HG03159 (cell line): ENCODE measurements around the gene ACVR2A.
A peak's percentile ranks its signal among the peaks of the same experiment; 100 is the strongest.

Experiments used
- ATAC-seq: cut with Tn5 transposase; IDR thresholded peaks from one replicate; pipeline ENCODE4 v1.9.1; 2021; ENCODE audit warnings: mild to moderate bottlenecking, moderate library complexity; ENCODE audit not compliant: unreplicated experiment

ACVR2A gene

DNA sequence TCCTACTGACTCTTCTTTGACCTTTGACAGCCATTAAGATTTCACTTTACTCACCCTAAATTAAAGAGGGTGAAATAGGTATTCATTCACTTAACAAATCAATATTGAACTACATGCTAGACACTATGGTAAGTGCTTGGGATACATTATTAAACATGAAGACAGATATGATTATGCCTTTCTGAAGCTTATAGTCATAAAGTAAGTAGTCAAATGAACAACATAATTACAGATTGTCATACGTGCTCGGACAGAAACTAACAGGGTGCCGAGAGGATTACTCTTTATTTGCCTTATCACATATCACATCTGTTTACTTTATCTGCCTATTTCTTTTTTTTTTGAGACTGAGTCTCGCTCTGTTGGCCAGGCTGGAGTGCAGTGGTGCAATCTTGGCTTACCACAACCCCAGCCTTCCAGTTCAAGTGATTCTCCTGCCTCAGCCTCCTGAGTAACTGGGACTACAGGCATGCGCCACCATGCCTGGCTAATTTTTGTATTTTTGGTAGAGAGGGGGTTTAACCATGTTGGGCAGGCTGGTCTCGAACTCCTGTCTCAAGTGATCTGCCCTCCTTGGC is 9.8 kb downstream of the ACVR2A start:
- ATAC-seq, result no peak

DNA sequence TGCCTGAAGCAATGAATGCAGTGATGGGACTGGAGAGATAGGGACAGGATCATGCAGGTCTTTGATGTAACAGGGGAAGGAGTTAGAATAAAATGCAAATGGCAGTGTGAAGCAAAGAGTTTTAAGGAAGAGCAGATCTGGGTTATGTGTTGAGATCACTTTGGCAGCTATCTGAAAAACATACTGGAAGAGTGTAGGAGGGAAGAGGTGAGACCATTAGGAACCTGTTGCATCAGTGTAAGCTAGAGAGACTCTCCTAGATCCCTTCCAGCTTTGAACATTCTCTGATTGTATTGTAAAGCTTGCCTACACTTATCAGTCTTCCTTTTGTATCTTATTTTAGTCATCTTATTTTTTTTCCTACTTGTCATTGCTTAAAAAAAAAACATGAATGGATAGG is 10.5 kb downstream of the ACVR2A start:
- ATAC-seq, result no peak

DNA sequence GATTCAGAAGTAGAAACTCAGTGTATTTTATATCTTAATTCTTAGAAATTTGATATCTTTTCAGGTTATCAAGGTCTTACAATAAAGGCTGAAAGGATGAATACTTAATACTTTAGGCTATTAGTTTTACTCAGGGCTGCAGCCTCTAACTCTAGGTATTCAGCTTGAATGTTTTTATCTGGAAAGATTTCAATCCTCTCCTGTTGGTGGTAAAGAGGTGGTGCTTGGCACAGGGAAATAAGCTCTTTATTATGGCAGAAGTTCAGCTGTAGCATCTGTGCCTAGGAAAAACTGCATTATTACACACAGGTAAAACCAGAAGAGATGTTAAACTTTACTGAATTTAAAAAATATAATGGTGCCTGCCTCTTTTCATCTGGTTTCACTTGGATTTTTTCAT is 11.1 kb downstream of the ACVR2A start:
- no peak for ATAC-seq

DNA sequence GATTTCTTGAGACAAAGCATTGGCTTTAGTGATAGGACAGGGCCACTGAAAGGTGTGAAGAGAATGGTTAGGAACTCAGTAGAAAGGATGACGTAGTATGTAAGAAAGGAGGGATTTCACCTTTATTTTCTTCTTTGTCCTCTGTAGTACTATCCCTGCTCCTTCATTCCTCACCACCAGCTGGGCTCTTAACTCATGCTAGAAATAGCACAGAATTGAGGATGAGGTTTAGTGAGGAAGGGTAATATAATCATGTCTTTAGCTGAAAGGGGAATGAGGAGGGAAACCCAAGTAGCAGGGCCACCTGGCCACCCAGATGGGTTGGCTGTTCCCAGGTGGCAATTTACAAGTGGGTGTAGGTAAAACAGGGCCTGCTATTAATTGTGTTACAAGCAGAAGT is 15.2 kb downstream of the ACVR2A start:
- no peak for ATAC-seq

DNA sequence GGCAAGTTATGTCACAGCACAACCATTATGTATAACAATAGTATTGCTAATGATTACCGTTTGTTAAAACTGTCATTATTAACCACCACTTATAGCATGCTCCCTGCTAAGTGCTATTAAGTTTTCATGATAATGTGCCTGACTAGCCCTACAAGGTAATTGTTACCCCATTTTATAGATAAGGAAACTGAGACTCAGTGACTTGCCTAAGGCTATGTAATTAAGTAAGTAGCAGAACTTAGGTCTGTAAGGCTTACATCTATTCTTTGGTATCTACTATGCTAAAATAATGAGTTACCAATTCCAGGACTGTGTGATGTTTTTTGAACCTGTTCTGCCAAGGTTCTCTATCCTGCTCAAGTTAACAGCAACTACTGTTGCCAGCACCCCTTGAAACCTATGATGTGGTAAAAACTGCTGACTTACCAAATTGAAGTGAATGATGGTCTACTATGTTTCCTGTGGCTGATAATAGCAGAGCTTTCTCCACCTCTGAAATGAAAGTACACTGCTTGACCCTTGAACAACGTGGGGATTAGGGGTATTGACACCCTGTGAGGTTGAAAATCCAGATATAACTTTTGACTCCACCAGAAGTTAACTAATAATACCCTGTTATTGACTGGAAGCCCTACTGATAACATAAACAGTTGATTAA is 18.2 kb downstream of the ACVR2A start:
- ATAC-seq, result no peak

DNA sequence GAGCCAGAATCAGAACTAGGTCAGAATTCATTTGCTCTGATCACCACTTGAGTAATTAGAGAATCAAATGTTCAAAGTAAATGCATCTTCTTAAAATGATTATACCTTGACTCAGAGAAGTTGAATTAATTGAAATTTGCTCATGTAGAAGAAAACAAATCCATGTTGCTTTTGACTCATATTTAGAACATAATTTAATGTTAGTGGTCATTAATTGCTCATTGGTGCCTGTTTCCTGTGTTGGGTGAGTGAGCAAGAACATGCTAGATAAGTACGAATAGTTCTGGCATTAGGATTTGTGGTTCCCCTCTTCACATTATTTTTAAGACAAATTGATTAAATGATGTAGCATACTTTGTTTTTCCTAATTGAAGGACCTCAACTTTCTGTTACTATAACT is 19.0 kb downstream of the ACVR2A start:
- no peak for ATAC-seq

DNA sequence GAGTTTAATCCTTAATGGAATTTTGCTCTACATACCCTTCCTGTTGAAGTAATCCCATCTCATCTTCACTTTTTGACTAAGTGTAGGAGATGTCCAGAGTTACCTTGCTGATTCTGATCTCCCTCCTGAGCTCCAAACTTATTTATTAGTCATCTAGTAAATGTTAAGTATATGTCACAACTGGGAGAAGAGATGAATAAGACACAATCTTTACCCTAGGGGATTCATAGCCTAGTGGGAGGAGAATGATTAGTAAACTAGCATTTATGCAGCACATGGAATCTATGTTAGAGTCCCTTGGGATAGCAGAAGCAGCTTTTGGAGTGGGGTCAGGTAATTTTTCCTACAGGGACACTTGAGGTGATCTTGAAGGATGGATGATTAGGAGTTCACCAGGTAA is 20.7 kb downstream of the ACVR2A start:
- ATAC-seq, result no peak

DNA sequence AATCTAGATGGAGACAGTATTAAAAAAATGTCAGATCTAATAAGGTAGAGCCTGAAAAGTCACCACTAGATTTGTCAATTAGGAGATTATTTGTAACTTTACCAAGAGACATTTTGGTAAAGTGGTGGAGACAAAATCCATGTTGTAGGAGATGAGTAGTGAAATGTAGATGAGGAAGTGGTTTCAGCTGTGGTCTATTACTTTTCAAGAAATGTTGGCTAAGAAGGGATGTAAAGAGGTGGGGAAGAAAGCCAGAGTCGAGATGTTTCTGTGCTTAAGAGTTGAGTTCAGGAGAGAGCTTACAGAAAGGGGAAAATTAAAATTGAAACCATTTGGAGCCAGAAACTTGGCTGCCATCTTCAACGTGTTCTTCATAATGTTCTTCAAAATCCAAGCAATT is 22.2 kb downstream of the ACVR2A start:
- ATAC-seq, result no peak

DNA sequence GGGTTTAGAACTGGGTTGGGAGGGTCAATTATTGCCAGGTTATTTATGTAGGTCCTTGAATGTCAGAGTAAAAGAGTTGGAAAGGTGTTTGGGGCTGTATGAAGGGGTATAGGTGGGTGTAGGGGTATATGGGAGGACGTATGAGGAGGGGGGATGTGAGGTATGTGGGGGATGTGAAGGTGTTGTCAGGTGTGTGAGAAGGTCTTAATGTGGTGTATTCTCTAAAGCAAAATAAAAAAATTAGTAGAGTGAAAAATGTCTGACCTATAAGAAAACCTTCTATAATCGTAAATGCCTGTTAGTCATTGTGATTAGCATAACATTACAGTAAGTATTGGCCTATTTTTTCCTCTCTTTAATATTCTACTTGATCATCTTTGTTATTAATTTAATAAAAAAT is 25.1 kb downstream of the ACVR2A start:
- ATAC-seq, result no peak

DNA sequence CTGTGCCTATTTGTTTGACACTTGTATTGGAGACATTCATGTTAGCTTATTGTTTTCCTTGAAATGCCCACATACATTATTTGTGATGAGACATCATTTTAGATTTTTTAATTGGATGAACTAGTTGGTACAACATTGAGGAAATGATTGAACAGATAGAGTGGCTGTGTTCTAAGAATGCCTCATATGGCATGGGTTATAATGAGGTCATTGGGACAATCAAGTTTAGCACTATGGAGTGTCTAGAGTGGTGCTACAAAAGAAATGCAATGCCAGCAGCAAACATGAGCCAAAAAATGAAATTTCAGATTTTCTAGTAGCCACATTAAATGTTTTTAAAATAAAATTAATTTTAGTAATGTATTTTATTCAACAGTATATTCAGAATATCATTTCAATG is 28.1 kb downstream of the ACVR2A start:
- ATAC-seq, result no peak

DNA sequence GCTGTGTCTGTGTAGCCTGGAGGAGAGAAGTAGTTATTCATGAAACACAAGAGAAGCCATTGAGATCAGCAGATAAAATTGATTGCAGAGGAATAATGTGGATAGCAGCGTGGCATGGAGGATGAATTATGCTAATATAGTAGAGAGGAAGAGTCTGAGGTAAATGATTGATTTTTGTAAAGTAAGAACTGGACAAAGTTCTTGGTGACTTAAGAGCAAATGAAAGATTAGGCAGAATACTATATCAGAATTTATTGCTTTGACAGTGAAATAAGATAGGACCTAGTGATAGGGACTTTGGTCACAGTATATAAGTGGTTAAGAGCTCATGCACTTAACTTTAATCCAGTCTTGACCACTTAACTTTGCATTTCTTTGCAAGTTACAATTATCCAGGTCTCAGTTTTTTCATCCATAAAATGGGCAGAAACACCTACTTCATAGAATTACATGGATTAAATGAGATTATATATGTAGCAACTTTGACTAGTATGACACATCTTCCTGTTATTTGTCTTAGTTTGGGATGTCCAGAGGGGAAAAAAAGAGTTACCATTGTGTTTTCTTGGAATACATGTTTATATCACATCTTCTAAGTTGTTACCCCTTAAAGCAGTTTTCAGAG is 29.1 kb downstream of the ACVR2A start:
- no peak for ATAC-seq

DNA sequence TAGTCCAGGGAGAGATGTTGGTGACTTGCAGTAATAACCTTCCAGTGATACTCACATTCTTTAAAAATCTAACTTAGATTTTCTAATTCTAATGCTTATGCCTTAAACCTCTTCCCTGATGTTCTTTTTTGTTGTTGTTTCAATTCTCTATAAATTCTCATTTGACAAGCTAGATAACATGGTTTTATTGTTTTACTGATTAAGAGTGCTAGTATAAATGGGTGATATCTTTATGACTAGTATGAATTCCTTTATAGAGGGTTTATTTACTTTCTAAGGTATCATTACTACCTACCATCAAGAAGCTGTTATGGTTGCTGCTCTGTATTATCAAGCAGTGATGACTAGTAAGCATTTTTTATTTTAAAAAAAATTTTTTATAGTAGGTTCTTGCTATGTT is 35.0 kb downstream of the ACVR2A start:
- ATAC-seq, result no peak

DNA sequence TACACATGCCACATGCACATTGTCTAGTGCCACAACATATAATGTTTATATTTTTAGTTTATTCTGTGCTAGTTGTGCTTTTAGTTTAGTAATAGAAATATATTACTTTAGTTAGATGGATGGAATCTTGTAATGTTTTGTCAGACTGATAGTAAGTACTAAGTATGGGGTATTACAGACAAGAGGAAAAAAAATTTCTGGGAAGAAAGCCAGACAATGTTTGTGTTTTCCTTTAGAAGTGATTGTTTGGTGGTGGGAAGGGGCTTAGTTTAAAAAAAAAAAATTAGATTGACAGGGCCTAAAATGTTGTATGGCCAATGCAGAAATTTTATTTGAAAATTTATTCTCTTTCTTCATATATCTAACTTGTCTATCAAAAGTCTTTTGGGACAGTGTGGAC is 37.8 kb downstream of the ACVR2A start:
- ATAC-seq, result no peak

DNA sequence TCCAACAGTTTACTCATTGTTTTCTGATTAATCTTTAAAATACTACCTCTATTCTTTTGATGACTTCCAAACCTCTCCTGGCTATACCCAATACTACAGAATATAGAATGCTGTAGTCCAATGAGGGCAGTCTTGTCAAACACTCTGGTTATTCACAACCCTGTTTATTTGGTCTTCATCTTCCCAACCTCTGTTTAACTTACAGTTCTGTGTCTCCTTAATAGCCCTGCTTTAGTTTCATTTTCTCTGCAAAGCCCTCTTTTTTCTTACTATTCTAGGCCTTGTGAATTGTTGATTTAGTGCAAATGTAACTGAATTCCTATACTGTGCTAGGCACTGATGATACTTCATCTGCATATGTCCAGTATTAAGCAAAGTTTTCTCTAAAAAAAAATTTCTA is 40.0 kb downstream of the ACVR2A start:
- ATAC-seq, result no peak

DNA sequence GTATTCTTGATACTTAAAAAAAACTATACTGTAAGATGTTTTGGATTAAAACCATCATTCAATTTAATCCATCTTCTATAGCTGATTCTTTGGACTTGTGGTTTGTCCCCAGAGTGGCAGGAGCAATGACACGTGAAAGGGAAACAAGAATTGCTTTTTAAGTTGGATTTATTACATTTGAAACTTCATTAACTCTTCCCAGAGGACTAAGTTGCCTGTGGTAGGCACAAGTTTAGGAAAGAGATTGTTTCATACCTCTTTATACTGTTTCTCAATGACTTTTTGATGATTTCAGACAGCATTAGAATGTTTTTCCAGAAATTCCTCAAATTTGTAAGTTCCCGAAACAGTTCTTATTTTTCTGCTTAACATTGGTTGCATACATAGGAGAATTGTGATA is 41.3 kb downstream of the ACVR2A start:
- no peak for ATAC-seq

DNA sequence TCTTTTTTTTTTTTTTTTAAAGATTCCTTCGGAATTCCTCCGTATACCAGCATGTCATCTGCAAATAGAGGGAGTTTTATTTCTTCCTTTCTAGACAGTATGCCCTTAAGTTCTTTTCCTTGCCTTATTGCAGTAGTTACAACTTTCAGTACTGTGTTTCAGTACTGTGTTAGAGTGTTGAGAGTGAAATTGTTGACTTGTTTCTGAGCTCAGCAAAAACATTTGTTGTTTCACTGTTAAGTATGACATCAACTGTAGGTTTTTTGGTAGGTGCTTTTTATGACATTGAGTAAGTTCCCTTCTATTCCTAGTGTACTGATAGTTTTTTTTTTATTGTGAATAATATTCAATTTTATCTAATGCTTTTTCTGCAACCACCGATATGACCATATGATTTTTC is 43.9 kb downstream of the ACVR2A start:
- peak; percentile 64 for ATAC-seq

DNA sequence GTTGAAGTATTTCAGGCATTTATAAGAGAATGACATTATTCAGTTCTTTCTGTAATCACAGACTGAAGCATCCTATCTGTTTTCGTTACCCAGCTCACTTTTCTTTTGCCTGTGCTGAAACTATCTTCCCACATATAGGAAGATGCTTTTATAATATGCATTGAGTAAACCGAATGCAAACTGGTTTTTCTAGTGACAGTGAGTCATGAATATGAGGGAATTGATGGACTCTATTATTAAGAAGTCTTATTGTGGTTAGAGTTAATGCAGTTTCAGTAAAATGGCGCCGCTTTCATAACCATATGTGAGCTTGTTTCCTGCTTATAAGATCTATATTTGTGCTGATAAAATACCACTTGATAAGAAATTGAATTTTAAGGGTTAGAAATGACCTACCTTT is 59.2 kb downstream of the ACVR2A start:
- no peak for ATAC-seq

DNA sequence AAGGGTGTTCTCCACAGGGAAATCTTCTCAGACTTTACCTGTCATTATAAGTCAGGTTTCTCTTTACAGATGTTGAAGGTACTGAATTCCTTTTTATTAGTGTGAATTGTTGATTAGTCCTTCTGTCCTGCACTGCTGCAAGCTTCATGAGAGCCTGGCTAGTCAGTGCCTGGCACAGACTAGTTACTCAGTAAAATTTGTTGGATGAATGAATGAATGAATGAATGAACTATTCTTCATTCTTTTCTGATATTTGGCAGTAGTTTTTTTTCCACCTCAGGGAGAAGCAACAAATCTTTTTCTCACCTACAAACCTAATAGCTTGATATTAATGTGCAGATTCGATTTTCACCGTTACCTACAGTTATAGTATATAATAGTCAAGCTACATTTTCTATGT is 64.3 kb downstream of the ACVR2A start:
- ATAC-seq, result no peak

DNA sequence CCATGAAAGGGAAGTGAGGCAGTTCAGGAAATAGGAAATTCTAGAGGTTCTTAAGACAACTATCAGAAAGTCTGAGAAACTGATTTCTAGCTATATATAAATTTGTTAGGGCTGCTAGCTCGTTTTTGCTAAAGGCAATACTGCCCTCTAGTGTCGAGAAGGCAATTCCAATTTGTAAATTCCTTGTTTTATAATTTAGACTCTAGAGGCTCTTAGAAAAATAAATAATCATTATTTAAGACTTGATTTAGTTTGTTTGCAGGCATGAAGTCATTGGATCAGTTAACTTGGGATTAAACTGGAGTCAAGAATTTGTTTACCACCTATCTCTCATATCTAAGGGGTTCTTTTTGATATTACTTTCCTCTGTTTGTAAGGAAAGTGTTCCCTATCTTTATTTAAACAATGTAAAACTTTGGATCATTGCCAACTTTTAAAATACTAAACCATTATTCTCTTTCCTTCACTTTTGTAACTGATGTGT is 66.2 kb downstream of the ACVR2A start:
- ATAC-seq, result peak; percentile 62

DNA sequence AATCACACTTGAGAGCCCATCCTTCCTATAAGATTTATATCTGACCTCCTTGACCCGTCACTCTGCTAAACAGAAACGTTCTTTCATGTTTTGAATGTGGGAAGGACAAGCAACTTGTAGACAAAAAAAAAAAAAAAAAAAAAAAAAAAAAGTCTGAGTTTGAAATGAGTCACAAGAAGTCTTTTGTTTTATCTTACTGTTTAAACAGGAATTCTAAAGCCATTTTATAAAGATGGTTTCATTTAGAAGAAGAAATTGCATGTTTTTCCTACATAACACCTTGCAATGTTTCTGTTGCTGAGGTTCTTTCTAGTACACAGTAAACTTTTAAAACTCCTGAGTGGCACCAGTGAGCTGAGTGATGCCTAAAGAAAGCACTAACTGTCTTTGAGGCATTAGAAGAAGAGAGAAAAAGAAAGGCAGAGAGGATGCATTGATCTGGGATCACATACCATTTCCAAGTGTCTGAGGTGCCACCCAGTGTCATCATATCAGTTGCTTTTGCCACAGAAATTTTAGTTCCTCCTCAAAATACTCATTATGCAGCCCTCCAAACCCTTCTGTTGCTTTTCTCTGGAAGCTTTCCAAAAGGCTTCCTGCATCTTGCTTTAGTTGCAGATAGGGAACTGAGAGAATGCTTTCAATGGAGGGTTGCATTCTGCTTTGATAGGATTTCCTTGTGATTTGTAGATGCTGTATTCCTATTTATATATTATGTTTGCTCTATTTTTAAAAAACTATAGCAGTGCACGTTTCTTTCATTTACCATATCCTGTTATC is 69.1 kb downstream of the ACVR2A start:
- ATAC-seq, result no peak

DNA sequence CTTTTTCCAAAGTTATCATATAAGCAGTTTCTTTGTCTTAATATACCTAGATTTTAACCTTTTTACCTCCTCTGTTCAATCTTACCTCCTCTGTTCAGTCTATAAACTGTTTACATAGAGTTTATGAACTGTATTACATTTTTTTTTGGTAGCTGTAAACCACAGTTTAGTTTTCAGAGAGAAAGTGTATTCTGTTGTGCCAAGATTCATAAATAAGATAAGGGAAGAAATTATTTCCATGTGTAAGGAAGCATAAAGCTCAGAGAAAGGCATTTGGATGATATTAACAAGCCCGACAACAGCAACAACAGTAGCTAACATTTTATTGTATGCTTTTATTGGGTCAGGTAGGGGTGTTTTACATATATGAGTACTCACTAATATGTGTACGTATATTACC is 71.2 kb downstream of the ACVR2A start:
- ATAC-seq, result no peak

DNA sequence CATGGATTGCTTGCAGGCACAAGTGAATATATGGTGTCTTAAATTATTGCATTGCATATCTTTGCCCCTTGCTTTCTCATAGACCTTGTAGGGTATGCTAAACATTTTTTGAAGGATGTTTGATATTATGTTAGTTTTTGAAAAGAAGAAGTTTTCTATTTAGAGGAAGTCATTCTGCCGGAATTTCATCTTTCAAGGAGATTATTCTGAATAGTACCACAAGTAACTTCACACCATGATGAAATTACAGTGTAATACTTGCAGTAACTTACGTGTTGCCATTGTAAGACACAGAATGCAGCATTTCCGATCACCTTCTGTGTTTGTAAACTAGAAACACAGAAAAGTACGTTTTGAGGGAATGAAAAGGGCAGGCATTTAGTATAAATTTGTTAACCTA is 71.9 kb downstream of the ACVR2A start:
- no peak for ATAC-seq
